Skeletal muscle tissue (tissue), 4 donors: ENCODE measurements around the gene HLA-DQB1. TPM values are rescaled to one million over a fixed set of nuclear protein-coding genes. Genes with fewer than 3 reads are reported as not detected.
"Not testable (repeated sequence)": the region's sequence is repeated elsewhere in the genome, so short reads cannot be mapped to it uniquely, and the experiment has no call there.

Source experiments
- H3K27ac ChIP-seq: one replicate; pipeline ENCODE4 v1.7.0; 2013; ENCODE audit warnings: mild to moderate bottlenecking, low read depth, low read length, inconsistent platforms
- H3K27me3 ChIP-seq, 3 donors: one replicate each; pipeline ENCODE4 v1.7.0; 2013; ENCODE audit warnings: low read length in 3 of 3; ENCODE audit not compliant: control insufficient read depth in 3 of 3, insufficient read depth in 3 of 3
- H3K36me3 ChIP-seq, 3 donors: one replicate each; pipeline ENCODE4 v1.7.0; 2013; ENCODE audit warnings: low read length in 3 of 3; ENCODE audit not compliant: control insufficient read depth in 3 of 3, insufficient read depth in 3 of 3
- H3K4me1 ChIP-seq, 3 donors: one replicate each; pipeline ENCODE4 v1.7.0; 2013; ENCODE audit warnings: low read length in 3 of 3, mild to moderate bottlenecking in 3 of 3; ENCODE audit not compliant: control insufficient read depth in 3 of 3, insufficient read depth in 3 of 3
- H3K4me3 ChIP-seq, 3 donors: one replicate each; pipeline ENCODE4 v1.7.0; 2013; ENCODE audit warnings: low read length in 3 of 3
- H3K9ac ChIP-seq, 3 donors: one replicate each; pipeline ENCODE4 v1.7.0; 2013; ENCODE audit warnings: low read length in 3 of 3, mild to moderate bottlenecking in 3 of 3, moderate library complexity in 2 of 3, low read depth in 1 of 3
- H3K9me3 ChIP-seq, 3 donors: one replicate each; pipeline ENCODE4 v1.7.0; 2013; ENCODE audit warnings: low read length in 3 of 3; ENCODE audit not compliant: control insufficient read depth in 3 of 3
- total RNA-seq: library from RNA; depleted of rRNA; stranded (reverse); fragments of >200 nt; gene quantifications from one replicate; pipeline ENCODE4 v1.2.3, GENCODE V29; 2014
- donor health status: Osteomylitis.

HLA-DQB1 gene
- total RNA-seq, 1 donor from 2014 or later: 7.8 TPM

DNA sequence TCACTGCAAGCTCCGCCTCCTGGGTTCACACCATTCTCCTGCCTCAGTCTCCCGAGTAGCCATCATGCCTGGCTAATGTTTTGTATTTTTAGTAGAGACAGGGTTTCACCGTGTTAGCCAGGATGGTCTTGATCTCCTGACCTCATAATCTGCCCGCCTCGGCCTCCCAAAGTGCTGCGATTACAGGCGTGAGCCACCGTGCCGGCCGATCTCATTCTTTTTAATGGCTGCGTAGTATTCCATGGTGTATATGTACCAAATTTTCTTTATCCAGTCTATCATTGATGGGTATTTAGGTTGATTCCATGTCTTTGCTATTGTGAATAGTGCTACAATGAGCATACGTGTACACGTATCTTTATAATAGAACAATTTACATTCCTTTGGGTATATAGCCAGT, 36.7 kb downstream of the HLA-DQB1 start:
- H3K9ac ChIP-seq, H3K27me3 ChIP-seq, H3K4me3 ChIP-seq, H3K9me3 ChIP-seq, H3K4me1 ChIP-seq, H3K36me3 ChIP-seq, H3K27ac ChIP-seq: not testable (repeated sequence)

- no peak overlapping the region for H3K27ac ChIP-seq
- no peaks in the 10 kb centered on the region for H3K27me3 ChIP-seq
- H3K9me3 ChIP-seq: no peaks in the 10 kb centered on the region
- H3K36me3 ChIP-seq: no peaks in the 10 kb centered on the region
- no peaks in the 10 kb centered on the region for H3K4me1 ChIP-seq
- no peak overlapping the region for H3K4me3 ChIP-seq
- no peak overlapping the region for H3K9ac ChIP-seq
Observed at GRCh38 chr6:32627831-32628230, 38.6 kb downstream of the HLA-DQB1 start.

DNA sequence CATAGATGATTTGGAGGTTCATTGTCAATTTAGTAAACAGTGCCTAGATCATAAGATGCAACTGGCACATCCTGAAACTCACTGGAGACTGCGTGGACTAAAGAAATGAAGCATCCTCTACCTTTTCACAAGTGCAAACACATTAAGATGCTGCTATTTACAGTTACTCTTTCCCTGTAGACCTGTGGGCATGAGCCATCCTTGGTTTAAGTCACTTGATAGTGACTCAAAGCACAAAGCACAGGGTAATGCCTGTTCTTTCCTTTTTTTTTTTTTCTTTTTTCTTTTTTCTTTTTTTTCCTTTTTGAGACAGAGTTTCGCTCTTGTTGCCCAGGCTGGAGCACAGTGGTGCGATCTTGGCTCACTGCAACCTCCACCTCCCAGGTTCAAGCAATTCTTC, 39.2 kb downstream of the HLA-DQB1 start:
- H3K4me1 ChIP-seq: no peaks in the 10 kb centered on the region
- H3K9me3 ChIP-seq: no peaks in the 10 kb centered on the region
- no peak overlapping the region for H3K27ac ChIP-seq
- no peaks in the 10 kb centered on the region for H3K27me3 ChIP-seq
- no peak overlapping the region for H3K9ac ChIP-seq
- no peaks in the 10 kb centered on the region for H3K36me3 ChIP-seq
- H3K4me3 ChIP-seq: no peak overlapping the region

DNA sequence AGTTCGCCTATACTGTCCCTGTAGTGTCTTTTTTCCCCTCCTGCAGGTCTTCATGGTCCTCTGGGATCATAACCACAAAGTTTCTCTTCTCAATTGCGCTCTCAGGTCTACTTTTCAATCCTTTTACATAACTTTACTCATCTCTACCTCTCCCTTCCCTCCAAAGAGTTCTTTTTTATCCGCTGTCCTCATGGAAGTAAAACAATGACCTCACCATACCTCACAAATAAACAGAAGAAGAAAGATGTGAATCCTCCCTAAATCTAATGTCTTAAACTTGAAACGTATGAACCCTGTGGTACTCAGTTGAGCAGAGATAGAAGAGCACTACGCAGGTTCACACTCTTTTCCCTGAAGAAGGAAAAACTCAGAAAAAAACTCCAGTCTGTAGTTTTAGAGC, 41.3 kb downstream of the HLA-DQB1 start:
- Histone ChIP-seq H3K36me3 (no peaks in the 10 kb centered on the region), H3K27me3 (no peaks in the 10 kb centered on the region), H3K4me3 (no peak overlapping the region), H3K9ac (no peak overlapping the region), H3K9me3 (no peaks in the 10 kb centered on the region), H3K27ac (no peak overlapping the region), H3K4me1 (no peaks in the 10 kb centered on the region)

DNA sequence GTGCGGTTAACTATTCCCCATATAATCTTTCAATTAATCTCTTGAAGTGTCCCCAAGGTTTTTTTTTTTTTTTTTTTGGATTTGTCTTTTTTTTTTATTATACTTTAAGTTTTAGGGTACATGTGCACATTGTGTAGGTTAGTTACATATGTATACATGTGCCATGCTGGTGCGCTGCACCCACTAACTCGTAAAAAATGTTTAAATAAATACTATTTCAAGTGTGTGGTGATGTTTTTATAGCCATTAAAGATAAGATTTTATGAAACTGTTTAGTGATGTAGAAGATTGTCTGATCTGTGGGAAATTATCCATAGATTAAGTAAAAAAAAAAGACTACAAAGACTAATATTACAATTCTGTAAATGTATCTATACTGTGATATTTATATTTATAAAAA, 41.9 kb downstream of the HLA-DQB1 start:
- Histone ChIP-seq H3K36me3 (no peaks in the 10 kb centered on the region), H3K27me3 (no peaks in the 10 kb centered on the region), H3K4me1 (no peaks in the 10 kb centered on the region), H3K4me3 (no peak overlapping the region), H3K27ac (no peak overlapping the region), H3K9me3 (no peaks in the 10 kb centered on the region), H3K9ac (no peak overlapping the region)

- H3K27me3 ChIP-seq: no peaks in the 10 kb centered on the region
- no peak overlapping the region for H3K4me3 ChIP-seq
Observed at GRCh38 chr6:32623693-32624092, 42.8 kb downstream of the HLA-DQB1 start.

GRCh38 chr6:32622545-32623401, 43.7 kb downstream of the HLA-DQB1 start:
- H3K27me3 ChIP-seq: no peaks in the 10 kb centered on the region
- H3K9ac ChIP-seq: no peak overlapping the region
- no peak overlapping the region for H3K4me3 ChIP-seq
- H3K4me1 ChIP-seq: no peaks in the 10 kb centered on the region
- H3K36me3 ChIP-seq: no peaks in the 10 kb centered on the region
- no peaks in the 10 kb centered on the region for H3K9me3 ChIP-seq
- H3K27ac ChIP-seq: no peak overlapping the region

More at GRCh38 chr6:32623693-32624092, 42.8 kb downstream of the HLA-DQB1 start:
- no peaks in the 10 kb centered on the region for H3K4me1 ChIP-seq
- no peak overlapping the region for H3K27ac ChIP-seq
- H3K9ac ChIP-seq: no peak overlapping the region
- no peaks in the 10 kb centered on the region for H3K9me3 ChIP-seq
- no peaks in the 10 kb centered on the region for H3K36me3 ChIP-seq

- Histone ChIP-seq H3K27ac (no peak overlapping the region), H3K4me3 (no peak overlapping the region), H3K9me3 (no peaks in the 10 kb centered on the region), H3K36me3 (no peaks in the 10 kb centered on the region), H3K27me3 (no peaks in the 10 kb centered on the region), H3K4me1 (no peaks in the 10 kb centered on the region), H3K9ac (no peak overlapping the region)
Observed at GRCh38 chr6:32621372-32621771, 45.1 kb downstream of the HLA-DQB1 start.

GRCh38 chr6:32617751-32618150, 48.7 kb downstream of the HLA-DQB1 start:
- Histone ChIP-seq H3K4me3 (no peak overlapping the region), H3K9me3 (no peaks in the 10 kb centered on the region), H3K27ac (no peak overlapping the region), H3K4me1 (no peaks in the 10 kb centered on the region), H3K9ac (no peak overlapping the region), H3K27me3 (no peaks in the 10 kb centered on the region), H3K36me3 (no peaks in the 10 kb centered on the region)

DNA sequence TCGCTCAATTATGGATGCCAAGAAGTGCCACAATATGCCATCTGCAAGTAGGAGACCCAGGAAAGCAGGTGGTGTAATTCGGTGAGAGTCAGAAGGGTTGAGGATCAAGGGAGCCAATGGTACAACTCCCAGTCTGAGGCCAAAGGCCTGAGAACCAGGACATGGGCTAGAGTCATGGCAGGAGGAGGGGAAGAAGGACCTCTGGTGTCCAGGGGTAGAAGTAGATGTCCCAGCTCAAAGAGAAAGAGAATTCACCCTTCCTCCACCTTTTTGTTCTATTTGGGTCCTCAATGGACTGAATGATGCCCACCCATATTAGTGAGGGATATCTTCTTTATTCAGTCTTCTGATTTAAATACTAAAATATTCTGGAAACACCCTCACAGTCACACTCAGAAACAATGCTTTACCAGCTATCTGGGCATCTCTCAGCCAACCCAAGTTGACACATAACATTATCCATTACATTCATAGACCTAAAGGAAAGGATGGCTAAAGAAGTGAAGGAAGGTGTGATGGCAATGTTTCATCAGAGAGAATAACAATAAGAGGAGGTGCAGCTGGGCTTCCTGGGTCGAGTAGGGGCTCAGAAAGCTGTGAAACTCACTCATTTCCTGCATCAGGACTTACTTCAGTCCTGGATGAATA, 50.4 kb downstream of the HLA-DQB1 start:
- Histone ChIP-seq H3K36me3 (no peaks in the 10 kb centered on the region), H3K9ac (no peak overlapping the region), H3K4me1 (no peaks in the 10 kb centered on the region), H3K9me3 (no peaks in the 10 kb centered on the region), H3K27me3 (no peaks in the 10 kb centered on the region), H3K27ac (no peak overlapping the region), H3K4me3 (no peak overlapping the region)
